BJ (cell line): ENCODE data around the gene RPAIN. TPM values are rescaled to one million over a fixed set of nuclear protein-coding genes. Genes with fewer than 3 reads are reported as not detected.

Experiments
- CTCF ChIA-PET: fragments of 350-600 bp; formaldehyde crosslinking; extraction: SDS; loops from one replicate; lab custom pipeline; 2021; ENCODE audit warnings: antibody characterized with exemption, inconsistent platforms; lab: Yijun Ruan, JAX
- POLR2A ChIA-PET: fragments of 300-600 bp; sonication (Branson Sonifier 250); formaldehyde crosslinking; extraction: SDS; loops from one replicate; lab custom pipeline; 2021; ENCODE audit warnings: antibody characterized with exemption; lab: Charles Lee
- DNase-seq: peaks from one replicate; pipeline ENCODE4 v3.0.0-alpha.2; 2011; ENCODE audit warnings: low read depth
- H3K27me3 ChIP-seq: 2 replicates; pipeline ENCODE4 v1.6.0; 2011; ENCODE audit warnings: low read length; ENCODE audit not compliant: control insufficient read depth, insufficient read depth
- H3K36me3 ChIP-seq: 2 replicates; pipeline ENCODE4 v1.5.1; 2011; ENCODE audit warnings: low read length; ENCODE audit not compliant: control insufficient read depth, insufficient read depth
- H3K4me3 ChIP-seq: 2 replicates; pipeline ENCODE4 v1.5.1; 2011; ENCODE audit warnings: low read depth, mild to moderate bottlenecking, control low read depth, low read length
- polyA plus RNA-seq: library from polyadenylated mRNA; depleted of rRNA; stranded (reverse); fragments of >200 nt; gene quantifications from 2 replicates; pipeline ENCODE4 v1.2.3, GENCODE V29; 2011; rRNA removed
- TF ChIP-seq, protein P1 (sequence below): IDR thresholded peaks from 2 replicates; pipeline ENCODE4 v1.5.1; 2011; ENCODE audit warnings: low read depth, mild to moderate bottlenecking, control low read depth, inconsistent platforms, low read length, moderate library complexity; ENCODE audit not compliant: insufficient read depth

The RPAIN gene
- polyA plus RNA-seq, 1 experiment, result 22.8 TPM

- H3K36me3 ChIP-seq, result peaks cover 19% of the 10 kb centered on the region
- H3K27me3 ChIP-seq, result no peaks in the 10 kb centered on the region
- no peak overlapping the region for H3K4me3 ChIP-seq
- ChIA-PET CTCF (no interaction called here), POLR2A (no interaction called here)
- no peak for DNase-seq
- TF ChIP-seq, protein P1, sequence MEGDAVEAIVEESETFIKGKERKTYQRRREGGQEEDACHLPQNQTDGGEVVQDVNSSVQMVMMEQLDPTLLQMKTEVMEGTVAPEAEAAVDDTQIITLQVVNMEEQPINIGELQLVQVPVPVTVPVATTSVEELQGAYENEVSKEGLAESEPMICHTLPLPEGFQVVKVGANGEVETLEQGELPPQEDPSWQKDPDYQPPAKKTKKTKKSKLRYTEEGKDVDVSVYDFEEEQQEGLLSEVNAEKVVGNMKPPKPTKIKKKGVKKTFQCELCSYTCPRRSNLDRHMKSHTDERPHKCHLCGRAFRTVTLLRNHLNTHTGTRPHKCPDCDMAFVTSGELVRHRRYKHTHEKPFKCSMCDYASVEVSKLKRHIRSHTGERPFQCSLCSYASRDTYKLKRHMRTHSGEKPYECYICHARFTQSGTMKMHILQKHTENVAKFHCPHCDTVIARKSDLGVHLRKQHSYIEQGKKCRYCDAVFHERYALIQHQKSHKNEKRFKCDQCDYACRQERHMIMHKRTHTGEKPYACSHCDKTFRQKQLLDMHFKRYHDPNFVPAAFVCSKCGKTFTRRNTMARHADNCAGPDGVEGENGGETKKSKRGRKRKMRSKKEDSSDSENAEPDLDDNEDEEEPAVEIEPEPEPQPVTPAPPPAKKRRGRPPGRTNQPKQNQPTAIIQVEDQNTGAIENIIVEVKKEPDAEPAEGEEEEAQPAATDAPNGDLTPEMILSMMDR, result no peak
These were observed 59.0 kb downstream of the RPAIN start for GRCh38 chr17:5478992-5479391.

DNA sequence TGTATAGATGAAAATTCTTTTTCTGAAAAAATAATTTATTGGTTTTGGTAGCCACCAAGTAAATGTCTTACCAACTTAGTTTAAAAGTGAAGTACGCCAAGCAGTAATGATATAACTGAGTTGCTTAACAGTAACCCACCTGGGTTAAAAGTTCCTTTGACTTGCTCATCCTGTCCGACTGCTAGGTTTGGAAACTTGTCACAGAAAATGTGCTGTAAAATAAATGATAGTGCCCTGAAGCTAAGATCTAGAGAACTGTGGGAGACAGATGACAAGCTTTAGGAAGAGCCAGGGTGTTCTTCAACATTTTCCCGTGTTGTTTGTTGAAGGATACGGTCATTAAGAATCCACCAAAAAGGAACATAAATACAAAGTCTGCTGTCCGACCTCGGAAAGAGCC lies 61.0 kb downstream of the RPAIN start:
- TF ChIP-seq, protein P1, result no peak
- ChIA-PET CTCF (no interaction called here), POLR2A (no interaction called here)
- Histone ChIP-seq H3K4me3 (no peak overlapping the region), H3K36me3 (peaks cover 13% of the 10 kb centered on the region), H3K27me3 (no peaks in the 10 kb centered on the region)
- DNase-seq, result no peak

GRCh38 chr17:5481451-5481850 lies 61.5 kb downstream of the RPAIN start:
- no peaks in the 10 kb centered on the region for H3K27me3 ChIP-seq
- TF ChIP-seq, protein P1, result no peak
- H3K36me3 ChIP-seq, result peaks cover 13% of the 10 kb centered on the region
- CTCF ChIA-PET, result no interaction called here
- H3K4me3 ChIP-seq, result no peak overlapping the region
- POLR2A ChIA-PET, result no interaction called here
- DNase-seq, result no peak

Other genes with a start within 250 kb of the RPAIN start
- 3.1 and 4.1 TPM in 2 replicates for gene ZNF594, start 228.3 kb upstream of the RPAIN start, polyA plus RNA-seq
- not detected in 2 replicates for gene SCIMP, start 185.3 kb upstream of the RPAIN start, polyA plus RNA-seq
- gene RABEP1, start 137.9 kb upstream of the RPAIN start, polyA plus RNA-seq, result 14.9 and 29.1 TPM in 2 replicates
- 44.4 and 82.7 TPM in 2 replicates for gene NUP88, start 520 bp upstream of the RPAIN start, polyA plus RNA-seq
- gene C1QBP, start 19.0 kb downstream of the RPAIN start, polyA plus RNA-seq, result 63.8 and 111 TPM in 2 replicates
- 6.4 and 9.1 TPM in 2 replicates for gene DHX33, start 48.8 kb downstream of the RPAIN start, polyA plus RNA-seq
- 69.3 and 115 TPM in 2 replicates for gene DERL2, start 66.0 kb downstream of the RPAIN start, polyA plus RNA-seq
- 6.2 and 11.4 TPM in 2 replicates for gene MIS12, start 66.4 kb downstream of the RPAIN start, polyA plus RNA-seq
- 21.5 and 29.3 TPM in 2 replicates for gene NLRP1, start 164.3 kb downstream of the RPAIN start, polyA plus RNA-seq